Thyroid gland (tissue), 4 donors: ENCODE measurements around the gene ZNF135.

ENCODE experiments used
- CTCF ChIP-seq, 6 experiments: fragments of 200-600 bp in 3 of 6; fragments of 450-650 bp in 3 of 6; sonication (generic) in 3 of 6; IDR thresholded peaks; one replicate each; pipeline ENCODE4 v1.5.1; 2016 to 2019; ENCODE audit warnings: antibody characterized with exemption in 6 of 6, mild to moderate bottlenecking in 2 of 6, inconsistent platforms in 1 of 6, moderate library complexity in 1 of 6
- POLR2A ChIP-seq, 2 donors: fragments of 450-650 bp; IDR thresholded peaks; one replicate each; pipeline ENCODE4 v1.6.1; 2017; ENCODE audit warnings: antibody characterized with exemption in 2 of 2, mild to moderate bottlenecking in 2 of 2, moderate library complexity in 1 of 2

GRCh38 chr19:58098682-58098998 is 39.6 kb downstream of the ZNF135 start:
- TF ChIP-seq CTCF (IDR thresholded peaks at IDR 0.05), result no peak
- TF ChIP-seq POLR2A (IDR thresholded peaks at IDR 0.05), result no peak
